Measurements from ENCODE around the gene MPHOSPH8. TPM values are rescaled to one million over a fixed set of nuclear protein-coding genes. Genes with fewer than 3 reads are reported as not detected.
"Not testable (repeated sequence)": the region's sequence is repeated elsewhere in the genome, so short reads cannot be mapped to it uniquely, and the experiment has no call there.

The MPHOSPH8 gene
- total RNA-seq, 3 donors from 2014 or later, result 39.2 to 53.3 (median 44.9) TPM

DNA sequence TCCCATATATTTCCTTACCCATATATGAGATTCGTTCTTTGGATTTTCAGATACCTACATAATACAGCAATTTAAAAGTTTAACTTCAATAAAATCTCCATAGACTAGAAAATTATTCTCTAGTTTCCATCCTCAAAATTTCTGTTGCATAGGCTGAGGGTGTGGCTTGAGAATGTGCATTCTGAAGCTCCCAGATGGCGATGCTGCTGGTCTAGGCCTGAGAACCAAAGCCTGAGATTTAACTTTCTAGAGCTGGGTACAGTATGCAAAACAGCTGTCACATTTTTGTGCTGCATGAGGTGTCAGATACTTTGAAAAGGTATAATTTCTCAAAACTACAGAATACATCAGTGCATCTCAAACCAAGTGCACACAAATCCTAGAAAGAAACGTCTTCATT is 42.7 kb downstream of the MPHOSPH8 start:
- DNase-seq (ENCODE audit: low spot score in 2 of 2), result no peak
- Histone ChIP-seq H3K36me3 (peaks cover 5% of the 10 kb centered on the region), H3K4me3 (no peak overlapping the region), H3K27me3 (no peaks in the 10 kb centered on the region), H3K9me3 (no peaks in the 10 kb centered on the region), H3K27ac (no peak overlapping the region), H3K4me1 (no peaks in the 10 kb centered on the region)
- no peak for TF ChIP-seq POLR2A (IDR thresholded peaks at IDR 0.05)
- TF ChIP-seq POLR2AphosphoS5 (IDR thresholded peaks at IDR 0.05), result no peak
- TF ChIP-seq, protein P1, sequence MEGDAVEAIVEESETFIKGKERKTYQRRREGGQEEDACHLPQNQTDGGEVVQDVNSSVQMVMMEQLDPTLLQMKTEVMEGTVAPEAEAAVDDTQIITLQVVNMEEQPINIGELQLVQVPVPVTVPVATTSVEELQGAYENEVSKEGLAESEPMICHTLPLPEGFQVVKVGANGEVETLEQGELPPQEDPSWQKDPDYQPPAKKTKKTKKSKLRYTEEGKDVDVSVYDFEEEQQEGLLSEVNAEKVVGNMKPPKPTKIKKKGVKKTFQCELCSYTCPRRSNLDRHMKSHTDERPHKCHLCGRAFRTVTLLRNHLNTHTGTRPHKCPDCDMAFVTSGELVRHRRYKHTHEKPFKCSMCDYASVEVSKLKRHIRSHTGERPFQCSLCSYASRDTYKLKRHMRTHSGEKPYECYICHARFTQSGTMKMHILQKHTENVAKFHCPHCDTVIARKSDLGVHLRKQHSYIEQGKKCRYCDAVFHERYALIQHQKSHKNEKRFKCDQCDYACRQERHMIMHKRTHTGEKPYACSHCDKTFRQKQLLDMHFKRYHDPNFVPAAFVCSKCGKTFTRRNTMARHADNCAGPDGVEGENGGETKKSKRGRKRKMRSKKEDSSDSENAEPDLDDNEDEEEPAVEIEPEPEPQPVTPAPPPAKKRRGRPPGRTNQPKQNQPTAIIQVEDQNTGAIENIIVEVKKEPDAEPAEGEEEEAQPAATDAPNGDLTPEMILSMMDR (IDR thresholded peaks at IDR 0.05), result no peak
- intact Hi-C loops (cut with DNase I; ENCODE audit: low total_unique reads), result no loop called here

DNA sequence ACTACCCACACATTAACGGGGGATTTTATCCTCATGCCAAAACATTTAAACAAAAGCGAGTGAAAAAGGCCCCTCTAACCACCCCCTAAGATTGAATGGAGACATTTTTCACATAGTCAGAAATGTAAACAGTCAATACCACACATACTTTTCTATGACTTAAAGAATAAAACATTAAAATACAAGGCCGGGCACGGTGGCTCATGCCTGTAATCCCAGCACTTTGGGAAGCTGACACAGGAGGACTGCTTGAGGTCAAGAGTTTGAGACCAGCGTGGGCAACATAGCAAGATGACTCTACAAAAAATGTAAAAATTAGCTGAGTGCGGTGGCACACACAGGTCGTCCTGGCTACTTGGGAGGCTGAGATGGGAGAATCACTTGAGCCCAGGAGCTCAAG is 47.3 kb downstream of the MPHOSPH8 start:
- TF ChIP-seq, protein P1 (IDR thresholded peaks at IDR 0.05), result no peak
- no peak for TF ChIP-seq POLR2A (IDR thresholded peaks at IDR 0.05)
- no peak for TF ChIP-seq POLR2AphosphoS5 (IDR thresholded peaks at IDR 0.05)
- Histone ChIP-seq H3K36me3 (no peaks in the 10 kb centered on the region), H3K4me1 (no peaks in the 10 kb centered on the region), H3K4me3 (no peak overlapping the region), H3K27ac (no peak overlapping the region), H3K9me3 (no peaks in the 10 kb centered on the region), H3K27me3 (no peaks in the 10 kb centered on the region)
- intact Hi-C loops (cut with DNase I; ENCODE audit: low total_unique reads), result no loop called here
- no peak for DNase-seq (ENCODE audit: low spot score in 2 of 2)

DNA sequence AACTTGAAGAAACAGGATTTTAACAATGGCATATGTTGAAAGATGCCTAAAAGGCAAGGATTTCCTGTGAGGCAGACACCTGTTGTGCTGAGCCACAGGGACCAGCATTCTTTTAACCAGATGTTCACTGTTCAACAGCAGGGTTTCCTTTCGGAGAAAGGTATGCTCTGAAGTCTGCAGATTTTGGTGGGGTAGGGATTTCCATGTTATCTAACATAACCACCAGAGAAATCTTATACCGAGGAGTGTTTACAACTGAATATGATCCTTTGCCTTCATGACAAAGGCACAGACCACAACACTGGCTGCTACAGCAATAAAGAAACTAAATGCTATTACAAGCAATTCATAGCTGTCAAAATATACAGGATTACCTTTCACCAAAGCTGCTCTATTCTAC is 48.1 kb downstream of the MPHOSPH8 start:
- no peaks in the 10 kb centered on the region for H3K27me3 ChIP-seq
- TF ChIP-seq POLR2A (IDR thresholded peaks at IDR 0.05) (no peak), POLR2AphosphoS5 (IDR thresholded peaks at IDR 0.05) (no peak)
- TF ChIP-seq, protein P1 (IDR thresholded peaks at IDR 0.05), result no peak
- DNase-seq (ENCODE audit: low spot score in 2 of 2), result no peak
- intact Hi-C loops (cut with DNase I; ENCODE audit: low total_unique reads), result no loop called here
- H3K27ac ChIP-seq, result no peak overlapping the region
- H3K9me3 ChIP-seq, result no peaks in the 10 kb centered on the region
- H3K36me3 ChIP-seq, result no peaks in the 10 kb centered on the region
- H3K4me3 ChIP-seq, result no peak overlapping the region
- no peaks in the 10 kb centered on the region for H3K4me1 ChIP-seq

DNA sequence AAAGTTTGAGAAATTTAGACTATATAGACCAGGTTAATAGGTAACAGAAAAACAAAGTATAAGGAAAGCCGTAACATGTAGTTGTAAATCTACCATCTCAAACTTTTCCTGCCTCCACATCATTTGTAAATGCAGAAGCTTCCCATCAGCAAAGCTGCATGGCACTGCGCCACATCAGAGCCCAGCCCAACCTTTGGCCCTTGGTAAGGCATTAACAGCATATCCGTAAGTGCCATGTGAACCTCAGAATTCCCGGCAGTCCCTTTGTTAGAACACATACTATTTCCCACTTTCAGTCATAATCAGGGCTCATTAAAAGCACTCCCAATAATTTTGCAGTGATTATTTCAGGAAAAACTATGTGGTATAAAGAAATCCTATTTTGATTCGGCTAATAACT is 51.6 kb downstream of the MPHOSPH8 start:
- Histone ChIP-seq H3K4me3 (no peak overlapping the region), H3K27me3 (no peaks in the 10 kb centered on the region), H3K27ac (no peak overlapping the region), H3K36me3 (no peaks in the 10 kb centered on the region), H3K4me1 (no peaks in the 10 kb centered on the region), H3K9me3 (no peaks in the 10 kb centered on the region)
- TF ChIP-seq, protein P1 (IDR thresholded peaks at IDR 0.05), result no peak
- TF ChIP-seq POLR2A (IDR thresholded peaks at IDR 0.05), result no peak
- no peak for TF ChIP-seq POLR2AphosphoS5 (IDR thresholded peaks at IDR 0.05)
- DNase-seq (ENCODE audit: low spot score in 2 of 2), result no peak
- intact Hi-C loops (cut with DNase I; ENCODE audit: low total_unique reads), result no loop called here

DNA sequence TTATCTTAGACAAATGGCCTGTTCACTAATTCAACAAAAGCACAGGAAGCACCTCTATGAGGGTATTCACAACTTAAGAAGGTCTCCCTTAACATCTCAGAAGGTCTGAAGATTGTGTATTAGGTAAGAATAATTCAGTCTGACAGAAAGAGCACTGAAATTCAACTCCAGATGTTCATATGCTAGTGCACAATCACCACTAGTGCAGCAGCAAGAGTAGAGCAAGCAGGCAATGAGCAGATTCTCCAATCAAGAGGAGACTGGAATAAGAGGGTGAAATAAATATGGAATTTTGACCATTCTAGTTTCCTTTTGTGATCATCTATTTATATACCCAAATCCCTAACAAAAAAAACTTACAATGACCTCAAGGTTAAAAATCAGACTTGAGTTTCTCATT is 52.0 kb downstream of the MPHOSPH8 start:
- Histone ChIP-seq H3K36me3 (no peaks in the 10 kb centered on the region), H3K4me1 (no peaks in the 10 kb centered on the region), H3K27me3 (no peaks in the 10 kb centered on the region), H3K9me3 (no peaks in the 10 kb centered on the region), H3K27ac (no peak overlapping the region), H3K4me3 (no peak overlapping the region)
- no peak for DNase-seq (ENCODE audit: low spot score in 2 of 2)
- intact Hi-C loops (cut with DNase I; ENCODE audit: low total_unique reads), result no loop called here
- TF ChIP-seq POLR2AphosphoS5 (IDR thresholded peaks at IDR 0.05), result no peak
- no peak for TF ChIP-seq POLR2A (IDR thresholded peaks at IDR 0.05)
- TF ChIP-seq, protein P1 (IDR thresholded peaks at IDR 0.05), result no peak

DNA sequence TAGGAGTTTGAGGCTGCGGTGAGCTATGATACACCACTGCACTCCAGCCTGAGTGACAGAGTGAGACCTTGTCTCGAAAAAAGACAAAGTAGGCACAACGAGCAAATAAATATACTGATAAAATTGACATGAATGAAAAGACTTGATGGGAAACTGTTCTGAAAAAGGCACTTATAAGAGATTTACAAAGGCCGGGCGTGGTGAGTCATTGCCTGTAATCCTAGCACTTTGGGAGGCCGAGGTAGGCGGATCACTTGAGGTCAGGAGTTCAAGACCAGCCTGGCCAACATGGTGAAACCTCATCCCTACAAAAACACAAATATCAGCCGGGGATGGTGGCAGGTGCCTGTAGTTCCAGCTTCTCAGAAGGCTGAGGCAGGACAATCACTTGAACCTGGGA is 58.0 kb downstream of the MPHOSPH8 start:
- H3K4me1 ChIP-seq; H3K27me3 ChIP-seq; H3K9me3 ChIP-seq; H3K4me3 ChIP-seq; H3K27ac ChIP-seq; intact Hi-C loops (cut with DNase I; ENCODE audit: low total_unique reads); DNase-seq (ENCODE audit: low spot score in 2 of 2); H3K36me3 ChIP-seq: not testable (repeated sequence)

All from breast epithelium (tissue), 4 donors.